HepG2 (cell line): ENCODE measurements around the gene SLIT3. TPM values are rescaled to one million over a fixed set of nuclear protein-coding genes. Genes with fewer than 3 reads are reported as not detected.

Experiments used
- ATAC-seq: fragments of 200-7000 bp; cut with Tn5 transposase; 3 replicates; pipeline ENCODE4 v1.9.1; 2020; ENCODE audit warnings: mild to moderate bottlenecking, moderate library complexity
- BruUV-seq: library from RNA; stranded (reverse); fragments of 400-500 nt; replicated peaks from 2 replicates; lab custom pipeline; 2021; lab: Mats Ljungman, UMichigan
- CTCF ChIA-PET: fragments of 300-600 bp; formaldehyde crosslinking; extraction: SDS; loops from one replicate; lab custom pipeline; 2021; ENCODE audit warnings: low total read pairs, inconsistent platforms, low intra/inter-chr PET ratio; lab: Yijun Ruan, JAX
- POLR2A ChIA-PET: fragments of 350-600 bp; sonication (Branson Sonifier 250); formaldehyde crosslinking; loops from one replicate; lab custom pipeline; 2020; ENCODE audit warnings: antibody characterized with exemption, inconsistent platforms; lab: Yijun Ruan, JAX
- DNase-seq: peaks from one replicate; pipeline ENCODE4 v3.0.0-alpha.2; 2015; ENCODE audit warnings: low spot score
- FAIRE-seq: peaks from 3 replicates; lab custom pipeline; 2011; peaks lifted over from hg19 to GRCh38; lab: Jason Lieb, UNC
- H2AFZ ChIP-seq: one replicate; pipeline ENCODE4 v1.6.1; 2011; ENCODE audit warnings: low read length, inconsistent platforms
- H3K27ac ChIP-seq: fragments of 300-600 bp; 3 replicates; pipeline ENCODE4 v1.8.0; 2011; ENCODE audit warnings: mixed run types, mild to moderate bottlenecking, mixed read lengths, low read length, inconsistent platforms; ENCODE audit not compliant: insufficient read depth; ENCODE audit errors: extremely low read length
- H3K27me3 ChIP-seq, 2 experiments: fragments of 200-600 bp in 1 of 2; 2 replicates in 1 of 2; 3 replicates in 1 of 2; pipeline versions ENCODE4 v1.6.0 to v1.8.0; 2011; ENCODE audit warnings: low read length in 2 of 2, mild to moderate bottlenecking in 2 of 2, moderate library complexity in 2 of 2, inconsistent platforms in 1 of 2; ENCODE audit not compliant: insufficient read depth in 2 of 2, control insufficient read depth in 1 of 2
- H3K36me3 ChIP-seq, 2 experiments: fragments of 200-600 bp in 1 of 2; replicated peaks in 1 of 2; 2 replicates in 1 of 2; 3 replicates in 1 of 2; pipeline versions ENCODE4 v1.5.1 to v1.8.0; 2011; ENCODE audit warnings: low read length in 2 of 2, inconsistent platforms in 1 of 2; ENCODE audit not compliant: insufficient read depth in 2 of 2, control insufficient read depth in 1 of 2
- H3K4me1 ChIP-seq: 2 replicates; pipeline ENCODE4 v1.5.1; 2012; ENCODE audit warnings: low read length, inconsistent platforms; ENCODE audit not compliant: insufficient read depth
- H3K4me2 ChIP-seq: 2 replicates; pipeline ENCODE4 v1.6.0; 2011; ENCODE audit warnings: low read depth, low read length, inconsistent platforms
- H3K4me3 ChIP-seq, 3 experiments: fragments of 200-600 bp in 1 of 3; sonication (generic), shearing (Covaris generic) in 1 of 3; replicated peaks in 1 of 3; 2 replicates each; pipeline ENCODE4 v1.5.1; 2011 to 2016; ENCODE audit warnings: low read length in 3 of 3, inconsistent platforms in 2 of 3, low read depth in 2 of 3, mild to moderate bottlenecking in 2 of 3, control low read depth in 1 of 3, mixed read lengths in 1 of 3; ENCODE audit not compliant: insufficient read depth in 1 of 3
- H3K79me2 ChIP-seq: one replicate; pipeline ENCODE4 v1.6.1; 2011; ENCODE audit warnings: low read length, inconsistent platforms; ENCODE audit not compliant: insufficient read depth
- H3K9ac ChIP-seq: 2 replicates; pipeline ENCODE4 v1.6.0; 2011; ENCODE audit warnings: mild to moderate bottlenecking, low read depth, low read length, inconsistent platforms; ENCODE audit not compliant: insufficient read depth
- H3K9me3 ChIP-seq: 2 replicates; pipeline ENCODE4 v1.5.1; 2012; ENCODE audit warnings: mild to moderate bottlenecking, low read length
- H4K20me1 ChIP-seq: 2 replicates; pipeline ENCODE4 v1.6.0; 2011; ENCODE audit warnings: inconsistent platforms, mild to moderate bottlenecking, low read length, moderate library complexity; ENCODE audit not compliant: insufficient read depth
- GLMP ChIP-seq: sonication (generic); formaldehyde crosslinking; IDR thresholded peaks from 2 replicates; pipeline ENCODE4 v1.9.0; 2021; ENCODE audit warnings: missing genetic modification reagents, mild to moderate bottlenecking, borderline replicate concordance
- GTF2F1 ChIP-seq: fragments of 150-350 bp; IDR thresholded peaks from 2 replicates; pipeline ENCODE4 v1.6.1; 2014; ENCODE audit warnings: low read length
- KDM6A ChIP-seq: IDR thresholded peaks from 2 replicates; pipeline ENCODE4 v1.6.1; 2016; ENCODE audit warnings: low read depth
- MYPOP ChIP-seq: sonication (generic); formaldehyde crosslinking; IDR thresholded peaks from 2 replicates; pipeline ENCODE4 v1.8.1; 2023; ENCODE audit warnings: mild to moderate bottlenecking, moderate library complexity, missing genetic modification reagents
- THRA ChIP-seq: sonication (generic); formaldehyde crosslinking; IDR thresholded peaks from 2 replicates; pipeline ENCODE4 v1.4.0; 2020; ENCODE audit warnings: missing genetic modification reagents, borderline replicate concordance
- TRIM24 ChIP-seq: sonication (generic); formaldehyde crosslinking; IDR thresholded peaks from 2 replicates; pipeline ENCODE4 v1.8.0; 2022; ENCODE audit warnings: mild to moderate bottlenecking, missing genetic modification reagents
- ZMYM4 ChIP-seq: sonication (generic); formaldehyde crosslinking; IDR thresholded peaks from 2 replicates; pipeline ENCODE4 v1.8.1; 2023; ENCODE audit warnings: mild to moderate bottlenecking, missing genetic modification reagents
- ZNF292 ChIP-seq: sonication (generic); formaldehyde crosslinking; IDR thresholded peaks from 2 replicates; pipeline ENCODE4 v1.8.1; 2022; ENCODE audit warnings: mild to moderate bottlenecking, low read depth, missing genetic modification reagents, borderline replicate concordance
- ZNF713 ChIP-seq: sonication (generic); formaldehyde crosslinking; IDR thresholded peaks from 2 replicates; pipeline ENCODE4 v1.4.0; 2020; ENCODE audit warnings: mild to moderate bottlenecking, missing genetic modification reagents
- ZNF781 ChIP-seq: sonication (generic); formaldehyde crosslinking; IDR thresholded peaks from 2 replicates; pipeline ENCODE4 v1.5.1; 2020; ENCODE audit warnings: borderline replicate concordance, mild to moderate bottlenecking, missing genetic modification reagents; ENCODE audit errors: not compliant biosample characterization
- ZNF816 ChIP-seq: sonication (generic); formaldehyde crosslinking; IDR thresholded peaks from 2 replicates; pipeline ENCODE4 v1.8.0; 2022; ENCODE audit warnings: missing genetic modification reagents, mild to moderate bottlenecking, borderline replicate concordance
- ZSCAN21 ChIP-seq: sonication (generic); formaldehyde crosslinking; IDR thresholded peaks from 2 replicates; pipeline ENCODE4 v1.8.0; 2022; ENCODE audit warnings: mild to moderate bottlenecking, missing genetic modification reagents, moderate library complexity, borderline replicate concordance
- WGBS: methylation state at CpG from one replicate; pipeline ENCODE4 v1.1.6; 2017; ENCODE audit warnings: low lambda C conversion rate; 5-methylcytosine and 5-hydroxymethylcytosine counted together
- in situ Hi-C: cut with HindIII; loops from 2 replicates; pipeline ENCODE4 v1.10.0; 2017; ENCODE audit warnings: low pct_unique_long_range_greater_than_20kb; ENCODE audit not compliant: extremely low pct_ligation_motif_present
- intact Hi-C: fragments of 100-400 bp; cut with micrococcal nuclease; formaldehyde crosslinking; loops from one replicate; pipeline ENCODE4 v1.10.0; 2022; ENCODE audit not compliant: unreplicated experiment
- polyA plus RNA-seq, 8 experiments: library from polyadenylated mRNA; depleted of rRNA in 3 of 8; stranded (reverse) in 7 of 8; unstranded in 1 of 8; fragments of >200 nt; fragmentation: Illumina TruSeq in 4 of 8; extraction: Trizol in 4 of 8; gene quantifications; 2 replicates each; pipeline versions ENCODE4 v1.2.1 to v1.2.3, GENCODE V29; 2011 to 2016; ENCODE audit warnings: low read depth in 4 of 8, missing spikeins in 1 of 8, mixed read lengths in 1 of 8; ENCODE audit not compliant: insufficient read depth in 1 of 8
- total RNA-seq, 5 experiments: library from RNA; depleted of rRNA; stranded (reverse); fragments of >200 nt; fragmentation: Illumina TruSeq; extraction: Trizol; gene quantifications; 2 replicates each; pipeline ENCODE4 v1.2.3, GENCODE V29; 2016; ENCODE audit warnings: low read depth in 1 of 5
- TF ChIP-seq, protein P1 (sequence below): sonication (generic); formaldehyde crosslinking; IDR thresholded peaks from 2 replicates; pipeline ENCODE4 v1.5.1; 2020; ENCODE audit warnings: missing genetic modification reagents, mild to moderate bottlenecking, borderline replicate concordance
- TF ChIP-seq, protein P2 (sequence below): sonication (generic); formaldehyde crosslinking; IDR thresholded peaks from 2 replicates; pipeline ENCODE4 v1.5.0; 2020; ENCODE audit warnings: mild to moderate bottlenecking, missing genetic modification reagents, borderline replicate concordance

The SLIT3 gene
- total and polyA plus RNA-seq, 2 of the 13 experiments (the other 11 are each of a cell fraction or from before 2014, with no cell fraction given): not detected

- DNase-seq (no peak), FAIRE-seq (no peak), ATAC-seq (no peak)
- ChIA-PET POLR2A (no interaction called here), CTCF (no interaction called here)
- Histone ChIP-seq H3K9ac (no peak overlapping the region), H3K79me2 (no peaks in the 10 kb centered on the region), H3K4me1 (no peaks in the 10 kb centered on the region), H3K36me3 (no peaks in the 10 kb centered on the region), H3K4me2 (no peak overlapping the region), H2AFZ (no peak overlapping the region), H3K4me3 (no peak overlapping the region), H3K9me3 (no peaks in the 10 kb centered on the region), H3K27me3 (peaks cover 1 to 9% of the 10 kb centered on the region in 2 experiments; a peak in 2 of 5 replicates), H3K27ac (no peak overlapping the region), H4K20me1 (no peaks in the 10 kb centered on the region)
- in situ Hi-C loops: no loop called here
- no TSS peak for BruUV-seq
- intact Hi-C loops: no loop called here
- 33% methylated on average over 3 of the region's 3 CpGs for whole genome bisulfite sequencing
- TF ChIP-seq, protein P1, sequence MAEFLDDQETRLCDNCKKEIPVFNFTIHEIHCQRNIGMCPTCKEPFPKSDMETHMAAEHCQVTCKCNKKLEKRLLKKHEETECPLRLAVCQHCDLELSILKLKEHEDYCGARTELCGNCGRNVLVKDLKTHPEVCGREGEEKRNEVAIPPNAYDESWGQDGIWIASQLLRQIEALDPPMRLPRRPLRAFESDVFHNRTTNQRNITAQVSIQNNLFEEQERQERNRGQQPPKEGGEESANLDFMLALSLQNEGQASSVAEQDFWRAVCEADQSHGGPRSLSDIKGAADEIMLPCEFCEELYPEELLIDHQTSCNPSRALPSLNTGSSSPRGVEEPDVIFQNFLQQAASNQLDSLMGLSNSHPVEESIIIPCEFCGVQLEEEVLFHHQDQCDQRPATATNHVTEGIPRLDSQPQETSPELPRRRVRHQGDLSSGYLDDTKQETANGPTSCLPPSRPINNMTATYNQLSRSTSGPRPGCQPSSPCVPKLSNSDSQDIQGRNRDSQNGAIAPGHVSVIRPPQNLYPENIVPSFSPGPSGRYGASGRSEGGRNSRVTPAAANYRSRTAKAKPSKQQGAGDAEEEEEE: no peak
- TF ChIP-seq GTF2F1 (no peak), MYPOP (CRISPR knock-in tag) (no peak), THRA (CRISPR knock-in tag) (no peak), ZNF816 (no peak), ZNF292 (CRISPR knock-in tag) (no peak), TRIM24 (CRISPR knock-in tag) (no peak), KDM6A (CRISPR knock-in tag) (no peak), GLMP (CRISPR knock-in tag) (no peak), ZMYM4 (CRISPR knock-in tag) (no peak), ZSCAN21 (CRISPR knock-in tag) (no peak), ZNF781 (CRISPR knock-in tag) (no peak), ZNF713 (no peak)
- TF ChIP-seq, protein P2, sequence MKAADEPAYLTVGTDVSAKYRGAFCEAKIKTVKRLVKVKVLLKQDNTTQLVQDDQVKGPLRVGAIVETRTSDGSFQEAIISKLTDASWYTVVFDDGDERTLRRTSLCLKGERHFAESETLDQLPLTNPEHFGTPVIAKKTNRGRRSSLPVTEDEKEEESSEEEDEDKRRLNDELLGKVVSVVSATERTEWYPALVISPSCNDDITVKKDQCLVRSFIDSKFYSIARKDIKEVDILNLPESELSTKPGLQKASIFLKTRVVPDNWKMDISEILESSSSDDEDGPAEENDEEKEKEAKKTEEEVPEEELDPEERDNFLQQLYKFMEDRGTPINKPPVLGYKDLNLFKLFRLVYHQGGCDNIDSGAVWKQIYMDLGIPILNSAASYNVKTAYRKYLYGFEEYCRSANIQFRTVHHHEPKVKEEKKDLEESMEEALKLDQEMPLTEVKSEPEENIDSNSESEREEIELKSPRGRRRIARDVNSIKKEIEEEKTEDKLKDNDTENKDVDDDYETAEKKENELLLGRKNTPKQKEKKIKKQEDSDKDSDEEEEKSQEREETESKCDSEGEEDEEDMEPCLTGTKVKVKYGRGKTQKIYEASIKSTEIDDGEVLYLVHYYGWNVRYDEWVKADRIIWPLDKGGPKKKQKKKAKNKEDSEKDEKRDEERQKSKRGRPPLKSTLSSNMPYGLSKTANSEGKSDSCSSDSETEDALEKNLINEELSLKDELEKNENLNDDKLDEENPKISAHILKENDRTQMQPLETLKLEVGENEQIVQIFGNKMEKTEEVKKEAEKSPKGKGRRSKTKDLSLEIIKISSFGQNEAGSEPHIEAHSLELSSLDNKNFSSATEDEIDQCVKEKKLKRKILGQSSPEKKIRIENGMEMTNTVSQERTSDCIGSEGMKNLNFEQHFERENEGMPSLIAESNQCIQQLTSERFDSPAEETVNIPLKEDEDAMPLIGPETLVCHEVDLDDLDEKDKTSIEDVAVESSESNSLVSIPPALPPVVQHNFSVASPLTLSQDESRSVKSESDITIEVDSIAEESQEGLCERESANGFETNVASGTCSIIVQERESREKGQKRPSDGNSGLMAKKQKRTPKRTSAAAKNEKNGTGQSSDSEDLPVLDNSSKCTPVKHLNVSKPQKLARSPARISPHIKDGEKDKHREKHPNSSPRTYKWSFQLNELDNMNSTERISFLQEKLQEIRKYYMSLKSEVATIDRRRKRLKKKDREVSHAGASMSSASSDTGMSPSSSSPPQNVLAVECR: no peak
Observed at GRCh38 chr5:169142264-169142970, 158.5 kb downstream of the SLIT3 start.
